Choroid plexus epithelial cell (primary cell): ENCODE measurements around the gene PARD3.
"Not testable (repeated sequence)": the region's sequence is repeated elsewhere in the genome, so short reads cannot be mapped to it uniquely, and the experiment has no call there.

ENCODE experiments used
- DNase-seq: peaks from one replicate; pipeline ENCODE4 v3.0.0-alpha.2; 2010; ENCODE audit warnings: low read depth
- H3K4me3 ChIP-seq: 2 replicates; pipeline ENCODE4 v1.5.1; 2011; ENCODE audit warnings: low read depth, mild to moderate bottlenecking, control low read depth, low read length, moderate library complexity
- CTCF ChIP-seq: conservative IDR thresholded peaks from 2 replicates; pipeline ENCODE4 v1.5.1; 2011; ENCODE audit warnings: low read depth, mild to moderate bottlenecking, control low read depth, inconsistent platforms, low read length, moderate library complexity

Gene PARD3

GRCh38 chr10:34715511-34716187, 99.4 kb downstream of the PARD3 start:
- DNase-seq, result no peak

GRCh38 chr10:34713875-34714274, 101.2 kb downstream of the PARD3 start:
- peak; percentile 59 for DNase-seq
- no peak for TF ChIP-seq CTCF
- H3K4me3 ChIP-seq, result no peak overlapping the region

More at GRCh38 chr10:34715511-34716187, 99.4 kb downstream of the PARD3 start:
- no peak overlapping the region for H3K4me3 ChIP-seq
- TF ChIP-seq CTCF, result no peak

GRCh38 chr10:34711500-34711899, 103.6 kb downstream of the PARD3 start:
- H3K4me3 ChIP-seq, result no peak overlapping the region
- TF ChIP-seq CTCF, result no peak
- peak; percentile 48 for DNase-seq

- DNase-seq, result peak; percentile 84
- no peak for TF ChIP-seq CTCF
- H3K4me3 ChIP-seq, result no peak overlapping the region
Measured at GRCh38 chr10:34710391-34710751, 104.7 kb downstream of the PARD3 start.

GRCh38 chr10:34709637-34710390, 105.3 kb downstream of the PARD3 start:
- no peak overlapping the region for H3K4me3 ChIP-seq
- DNase-seq, result peak; percentile 48
- TF ChIP-seq CTCF, result no peak

GRCh38 chr10:34707656-34708055, 107.4 kb downstream of the PARD3 start:
- TF ChIP-seq CTCF, result no peak

GRCh38 chr10:34706992-34707391, 108.1 kb downstream of the PARD3 start:
- DNase-seq, H3K4me3 ChIP-seq: not testable (repeated sequence)

More at GRCh38 chr10:34707656-34708055, 107.4 kb downstream of the PARD3 start:
- DNase-seq, result peak; percentile 43
- H3K4me3 ChIP-seq, result no peak overlapping the region
